ENCODE results near the gene DNAH17. TPM values are rescaled to one million over a fixed set of nuclear protein-coding genes. Genes with fewer than 3 reads are reported as not detected.

DNAH17 gene
- total and polyA plus RNA-seq, 2 of the 13 experiments (the other 11 are each of a cell fraction or from before 2014, with no cell fraction given) = 0.86 to 1.6 TPM

GRCh38 chr17:78476973-78477372 lies 100.2 kb downstream of the DNAH17 start (continued):
- TF ChIP-seq DZIP1 (CRISPR knock-in tag; IDR thresholded peaks at IDR 0.05) (no peak), RFX1 (IDR thresholded peaks at IDR 0.05) (no peak), ZHX2 (IDR thresholded peaks at IDR 0.05; ENCODE audit: low read depth) (no peak), ZHX2 (CRISPR knock-in tag; IDR thresholded peaks at IDR 0.05; ENCODE audit: borderline replicate concordance) (no peak), CBFB (CRISPR knock-in tag; IDR thresholded peaks at IDR 0.05) (no peak), FOXK1 (CRISPR knock-in tag; IDR thresholded peaks at IDR 0.05; ENCODE audit: borderline replicate concordance, low read depth) (peak; percentile 54; the same call in 1 of the 2 replicates), SMAD3 (CRISPR knock-in tag; IDR thresholded peaks at IDR 0.05) (0 out of 2 replicates have a peak, but pooled peaks have one; percentile 45), ZFP62 (CRISPR knock-in tag; IDR thresholded peaks at IDR 0.05) (no peak), HNRNPL (IDR thresholded peaks at IDR 0.05; ENCODE audit: low read depth, low read length) (no peak), ZFP91 (CRISPR knock-in tag; IDR thresholded peaks at IDR 0.05; ENCODE audit: borderline replicate concordance) (no peak; the same call in 1 of the 2 replicates), TERF1 (CRISPR knock-in tag; IDR thresholded peaks at IDR 0.05) (no peak), ZNF124 (CRISPR knock-in tag; IDR thresholded peaks at IDR 0.05) (no peak), BRF2 (CRISPR knock-in tag; IDR thresholded peaks at IDR 0.05) (no peak), PBX3 (CRISPR knock-in tag; IDR thresholded peaks at IDR 0.05; ENCODE audit: borderline replicate concordance) (no peak), ZFX (CRISPR knock-in tag; IDR thresholded peaks at IDR 0.05; ENCODE audit: low read depth) (peak; percentile 26; the same call in 1 of the 2 replicates), KDM5B (CRISPR knock-in tag; IDR thresholded peaks at IDR 0.05; ENCODE audit: borderline replicate concordance) (no peak)

Measured in HepG2 (cell line).